Neuronal stem cell (in vitro differentiated cells): ENCODE results near the gene IL1RL2.

Experiments used
- DNase-seq: peaks from one replicate; pipeline ENCODE4 v3.0.0-alpha.2; 2013; ENCODE audit warnings: low spot score
- H2AFZ ChIP-seq: one replicate; pipeline ENCODE4 v1.6.1; 2013; ENCODE audit warnings: mild to moderate bottlenecking, low read length, inconsistent platforms
- H2AK5ac ChIP-seq: 2 replicates; pipeline ENCODE4 v1.6.1; 2013; ENCODE audit warnings: low read depth, mild to moderate bottlenecking, inconsistent platforms, low read length, moderate library complexity, mixed read lengths
- H2BK120ac ChIP-seq: 2 replicates; pipeline ENCODE4 v1.6.1; 2013; ENCODE audit warnings: low read depth, mild to moderate bottlenecking, inconsistent platforms, low read length, moderate library complexity, mixed read lengths
- H2BK12ac ChIP-seq: one replicate; pipeline ENCODE4 v1.6.1; 2013; ENCODE audit warnings: low read length, inconsistent platforms
- H2BK15ac ChIP-seq: 2 replicates; pipeline ENCODE4 v1.6.1; 2013; ENCODE audit warnings: mild to moderate bottlenecking, low read length, inconsistent platforms, mixed read lengths
- H2BK5ac ChIP-seq: one replicate; pipeline ENCODE4 v1.6.1; 2013; ENCODE audit warnings: inconsistent platforms, mild to moderate bottlenecking, low read length, moderate library complexity
- H3K14ac ChIP-seq: one replicate; pipeline ENCODE4 v1.6.1; 2013; ENCODE audit warnings: low read length, inconsistent platforms
- H3K18ac ChIP-seq: 2 replicates; pipeline ENCODE4 v1.6.1; 2013; ENCODE audit warnings: low read length, inconsistent platforms
- H3K23ac ChIP-seq: 2 replicates; pipeline ENCODE4 v1.6.1; 2013; ENCODE audit warnings: low read depth, mild to moderate bottlenecking, mixed read lengths, low read length, inconsistent platforms; ENCODE audit not compliant: poor library complexity
- H3K27ac ChIP-seq: replicated peaks from 3 replicates; pipeline ENCODE4 v1.5.1; 2013; ENCODE audit warnings: low read length, inconsistent platforms
- H3K27me3 ChIP-seq, 3 experiments: 2 replicates each; pipeline ENCODE4 v1.6.1; 2013; ENCODE audit warnings: low read length in 3 of 3, mild to moderate bottlenecking in 2 of 3, inconsistent platforms in 1 of 3, low read depth in 1 of 3, mixed read lengths in 1 of 3, moderate library complexity in 1 of 3; ENCODE audit not compliant: control insufficient read depth in 3 of 3, insufficient read depth in 3 of 3
- H3K36me3 ChIP-seq, 2 donors: replicated peaks in 1 of 2; 2 replicates each; pipeline ENCODE4 v1.6.1; 2013; ENCODE audit warnings: low read length in 2 of 2; ENCODE audit not compliant: control insufficient read depth in 2 of 2, insufficient read depth in 2 of 2
- H3K4ac ChIP-seq: 2 replicates; pipeline ENCODE4 v1.6.1; 2013; ENCODE audit warnings: inconsistent platforms, mild to moderate bottlenecking, low read length, moderate library complexity
- H3K4me1 ChIP-seq, 2 donors: 1 replicate in 1 of 2; 2 replicates in 1 of 2; pipeline ENCODE4 v1.6.1; 2013; ENCODE audit warnings: low read length in 2 of 2, low read depth in 1 of 2; ENCODE audit not compliant: control insufficient read depth in 2 of 2, insufficient read depth in 1 of 2
- H3K4me2 ChIP-seq: one replicate; pipeline ENCODE4 v1.6.1; 2013; ENCODE audit warnings: mild to moderate bottlenecking, low read length, inconsistent platforms; ENCODE audit not compliant: insufficient read depth, poor library complexity, severe bottlenecking
- H3K4me3 ChIP-seq, 2 donors: 2 replicates each; pipeline ENCODE4 v1.5.1; 2013; ENCODE audit warnings: low read length in 2 of 2, mild to moderate bottlenecking in 2 of 2, inconsistent platforms in 1 of 2, moderate library complexity in 1 of 2
- H3K79me1 ChIP-seq: one replicate; pipeline ENCODE4 v1.6.1; 2013; ENCODE audit warnings: low read depth, mild to moderate bottlenecking, inconsistent platforms, low read length, moderate library complexity
- H3K9ac ChIP-seq: one replicate; pipeline ENCODE4 v1.6.1; 2013; ENCODE audit warnings: mild to moderate bottlenecking, low read depth, low read length, inconsistent platforms; ENCODE audit not compliant: poor library complexity
- H3K9me3 ChIP-seq, 2 donors: replicated peaks in 1 of 2; 2 replicates each; pipeline versions ENCODE3 to v1.6.1; 2013; ENCODE audit warnings: low read length in 2 of 2, mild to moderate bottlenecking in 2 of 2, inconsistent platforms in 1 of 2, low read depth in 1 of 2, mixed read lengths in 1 of 2, moderate library complexity in 1 of 2; ENCODE audit not compliant: control insufficient read depth in 2 of 2, insufficient read depth in 1 of 2
- H4K8ac ChIP-seq: one replicate; pipeline ENCODE4 v1.6.1; 2013; ENCODE audit warnings: low read depth, mild to moderate bottlenecking, inconsistent platforms, low read length, moderate library complexity
- H4K91ac ChIP-seq: one replicate; pipeline ENCODE4 v1.6.1; 2013; ENCODE audit warnings: low read length, low read depth, mild to moderate bottlenecking, inconsistent platforms; ENCODE audit not compliant: poor library complexity
- WGBS, 2 donors: extraction: QIAGEN DNeasy Blood & Tissue Kit; methylation state at CpG; one replicate each; pipeline ENCODE4 v1.1.7; 2013; ENCODE audit warnings: missing lambda C conversion rate in 2 of 2, mixed read lengths in 1 of 2; ENCODE audit not compliant: insufficient read length in 2 of 2, insufficient replicate concordance in 1 of 2; ENCODE audit errors: extremely low coverage in 2 of 2; 5-methylcytosine and 5-hydroxymethylcytosine counted together

IL1RL2 gene

DNA sequence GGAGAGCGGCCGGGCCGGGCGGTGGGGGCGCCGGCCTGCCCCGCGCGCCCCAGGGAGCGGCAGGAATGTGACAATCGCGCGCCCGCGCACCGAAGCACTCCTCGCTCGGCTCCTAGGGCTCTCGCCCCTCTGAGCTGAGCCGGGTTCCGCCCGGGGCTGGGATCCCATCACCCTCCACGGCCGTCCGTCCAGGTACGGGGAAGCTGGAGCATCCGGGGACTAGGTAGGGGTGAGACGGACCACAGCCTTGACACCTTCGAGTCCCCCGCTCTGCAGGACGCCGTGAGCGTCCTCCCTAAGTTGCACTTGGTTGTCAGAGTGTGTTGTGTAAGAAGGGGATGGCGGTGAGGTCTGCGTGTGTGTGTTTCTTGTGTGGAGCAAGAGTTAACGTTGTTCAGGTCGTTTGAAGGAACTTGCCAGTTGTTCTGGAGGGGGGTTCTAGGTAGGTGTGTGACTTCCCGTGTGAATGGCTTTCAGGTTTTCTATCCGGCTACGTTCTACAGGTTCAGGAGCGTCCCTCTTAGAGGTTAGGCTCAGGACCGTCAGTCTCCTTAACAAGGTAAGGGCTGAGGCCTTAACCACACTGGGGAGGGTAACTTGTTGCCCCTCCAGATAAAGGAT, 43.9 kb upstream of the IL1RL2 start:
- H2AFZ ChIP-seq, result peak overlapping the region; percentile 27
- no peak overlapping the region for H2BK12ac ChIP-seq
- no peak overlapping the region for H3K4ac ChIP-seq
- H3K23ac ChIP-seq, result no peak overlapping the region
- DNase-seq, result peak; percentile 11
- peaks cover 0 to 37% (median 11%) of the 10 kb centered on the region in 3 experiments for H3K27me3 ChIP-seq
- no peaks in the 10 kb centered on the region for H3K79me1 ChIP-seq
- H3K4me1 ChIP-seq, result no peaks in the 10 kb centered on the region
- no peak overlapping the region for H2AK5ac ChIP-seq
- no peak overlapping the region for H3K14ac ChIP-seq
- H2BK15ac ChIP-seq, result no peak overlapping the region
- H3K9ac ChIP-seq, result no peak overlapping the region
- H3K4me3 ChIP-seq, result peak overlapping the region in 1 of 2 donors; percentile 81
- H4K91ac ChIP-seq, result no peak overlapping the region
- no peak overlapping the region for H2BK5ac ChIP-seq
- H4K8ac ChIP-seq, result no peak overlapping the region
- no peak overlapping the region for H2BK120ac ChIP-seq
- no peaks in the 10 kb centered on the region for H3K36me3 ChIP-seq
- H3K9me3 ChIP-seq, result peaks cover 3 to 10% of the 10 kb centered on the region in 2 donors
- no peak overlapping the region for H3K27ac ChIP-seq
- no peak overlapping the region for H3K18ac ChIP-seq
- H3K4me2 ChIP-seq, result peak overlapping the region; percentile 50
- WGBS, 2 donors, result no CpG with 5 or more reads among the region's 42 CpGs

DNA sequence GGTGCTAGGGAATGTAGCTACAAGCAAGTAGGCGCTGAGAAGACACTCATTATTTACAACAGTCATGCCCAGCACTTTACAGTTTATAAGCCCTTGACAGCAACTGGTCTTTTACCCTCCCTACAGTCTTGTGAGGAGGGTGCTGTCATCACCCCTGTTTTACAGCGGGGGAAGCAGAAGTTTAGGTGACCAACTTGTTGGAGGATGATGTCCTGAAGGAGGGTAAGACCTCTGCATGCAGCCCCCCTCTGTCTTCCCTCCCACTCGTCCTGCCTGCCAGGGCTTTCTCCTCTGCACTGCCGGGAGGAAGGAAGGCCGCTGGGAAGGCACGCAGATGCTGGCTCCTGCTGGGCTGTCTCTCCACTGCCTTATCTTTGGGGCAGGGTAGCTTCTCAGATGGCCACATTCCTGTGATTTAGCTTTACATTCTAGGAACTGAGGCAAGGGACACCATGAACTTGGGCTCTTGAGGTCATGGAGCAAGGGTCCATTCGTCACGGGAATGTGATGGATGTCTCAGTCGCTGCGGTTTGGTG, 43.3 kb upstream of the IL1RL2 start:
- Histone ChIP-seq H2BK12ac (no peak overlapping the region), H3K9me3 (peaks cover 3 to 10% of the 10 kb centered on the region in 2 donors), H3K27ac (no peak overlapping the region), H3K36me3 (no peaks in the 10 kb centered on the region), H3K27me3 (peaks cover 0 to 37% (median 11%) of the 10 kb centered on the region in 3 experiments), H3K4me3 (no peak overlapping the region), H3K23ac (no peak overlapping the region), H3K4me1 (no peaks in the 10 kb centered on the region), H4K91ac (no peak overlapping the region), H3K18ac (no peak overlapping the region), H3K4ac (no peak overlapping the region), H2AK5ac (no peak overlapping the region), H3K14ac (no peak overlapping the region), H2AFZ (no peak overlapping the region), H2BK15ac (no peak overlapping the region), H4K8ac (no peak overlapping the region), H3K9ac (no peak overlapping the region), H2BK5ac (no peak overlapping the region), H3K4me2 (no peak overlapping the region), H3K79me1 (no peaks in the 10 kb centered on the region), H2BK120ac (no peak overlapping the region)
- no peak for DNase-seq
- no CpG with 5 or more reads among the region's 10 CpGs for whole genome bisulfite sequencing, 2 donors

DNA sequence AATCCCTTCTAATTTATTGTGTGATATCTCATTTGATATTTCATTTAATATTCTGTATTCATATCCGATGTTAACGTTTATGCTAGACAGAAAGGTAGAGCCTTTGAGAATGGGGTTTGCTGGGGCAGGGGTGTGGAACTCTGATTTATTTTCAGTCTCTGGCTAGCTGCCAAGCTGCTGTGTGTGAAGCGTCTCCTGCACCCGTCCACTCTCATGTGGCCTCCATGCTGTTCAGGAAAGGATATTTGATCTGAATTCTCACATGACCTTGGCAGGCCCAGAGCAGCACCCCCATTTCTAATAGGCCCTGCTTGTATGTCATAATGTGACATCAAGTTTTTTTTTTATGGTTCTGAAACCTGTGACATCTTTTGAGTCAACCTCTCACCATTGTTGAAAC, 42.7 kb upstream of the IL1RL2 start:
- Histone ChIP-seq H2BK15ac (no peak overlapping the region), H4K8ac (no peak overlapping the region), H3K23ac (no peak overlapping the region), H2BK12ac (no peak overlapping the region), H3K79me1 (no peaks in the 10 kb centered on the region), H3K9me3 (peaks cover 3 to 10% of the 10 kb centered on the region in 2 donors), H3K9ac (no peak overlapping the region), H3K4me2 (no peak overlapping the region), H2BK5ac (no peak overlapping the region), H3K27me3 (peaks cover 0 to 37% (median 11%) of the 10 kb centered on the region in 3 experiments), H2AFZ (no peak overlapping the region), H2BK120ac (no peak overlapping the region), H3K14ac (no peak overlapping the region), H3K4me3 (no peak overlapping the region), H3K4ac (no peak overlapping the region), H3K18ac (no peak overlapping the region), H2AK5ac (no peak overlapping the region), H3K36me3 (no peaks in the 10 kb centered on the region), H3K4me1 (no peaks in the 10 kb centered on the region), H3K27ac (no peak overlapping the region), H4K91ac (no peak overlapping the region)
- WGBS, 2 donors, result no CpG with 5 or more reads among the region's 4 CpGs
- no peak for DNase-seq

DNA sequence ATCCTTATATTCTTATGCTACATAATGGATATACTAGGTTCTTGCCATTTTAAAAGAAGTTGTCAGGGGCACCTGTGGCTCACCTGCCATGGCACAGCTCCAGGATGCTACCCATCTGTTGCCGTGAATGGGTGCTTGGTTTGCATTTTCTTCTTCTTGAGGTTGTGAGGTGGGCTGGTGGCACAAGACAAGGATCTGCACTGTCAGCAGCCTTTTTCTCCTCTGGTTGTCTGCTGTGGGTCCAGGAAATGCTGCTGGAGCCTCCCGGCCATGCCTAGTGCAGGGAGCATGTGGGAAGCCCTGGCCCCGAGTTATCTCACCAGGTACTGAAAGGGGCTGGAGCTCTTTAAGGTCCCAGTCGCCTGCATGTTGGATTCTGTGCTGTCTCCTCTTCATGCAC, 41.7 kb upstream of the IL1RL2 start:
- Histone ChIP-seq H3K36me3 (no peaks in the 10 kb centered on the region), H4K8ac (no peak overlapping the region), H2BK120ac (no peak overlapping the region), H3K14ac (no peak overlapping the region), H3K79me1 (no peaks in the 10 kb centered on the region), H4K91ac (no peak overlapping the region), H2BK15ac (no peak overlapping the region), H3K4me2 (no peak overlapping the region), H3K27ac (no peak overlapping the region), H3K27me3 (peaks cover 0 to 37% (median 11%) of the 10 kb centered on the region in 3 experiments), H2BK12ac (no peak overlapping the region), H2BK5ac (no peak overlapping the region), H3K4me1 (no peaks in the 10 kb centered on the region), H3K4ac (no peak overlapping the region), H3K23ac (no peak overlapping the region), H3K18ac (no peak overlapping the region), H3K9ac (no peak overlapping the region), H2AFZ (no peak overlapping the region), H2AK5ac (no peak overlapping the region), H3K4me3 (no peak overlapping the region), H3K9me3 (peaks cover 3 to 12% of the 10 kb centered on the region in 2 donors)
- no peak for DNase-seq
- no CpG with 5 or more reads among the region's 4 CpGs for WGBS, 2 donors
